IMR-90 (cell line): Measurements from ENCODE around the gene ZC2HC1B. TPM values are rescaled to one million over a fixed set of nuclear protein-coding genes. Genes with fewer than 3 reads are reported as not detected.

Experiments
- ATAC-seq: fragments of 200-7000 bp; cut with Tn5 transposase; 2 replicates; pipeline ENCODE4 v1.9.1; 2020; ENCODE audit warnings: low read depth, mild to moderate bottlenecking, moderate library complexity
- BruUV-seq: library from RNA; stranded (reverse); fragments of 400-500 nt; replicated peaks from 2 replicates; lab custom pipeline; 2021; lab: Mats Ljungman, UMichigan
- CTCF ChIA-PET: fragments of 300-600 bp; formaldehyde crosslinking; extraction: SDS; loops from one replicate; lab custom pipeline; 2021; ENCODE audit warnings: antibody characterized with exemption; lab: Yijun Ruan, JAX
- POLR2A ChIA-PET: fragments of 300-600 bp; sonication (Branson Sonifier 250); formaldehyde crosslinking; loops from one replicate; lab custom pipeline; 2022; ENCODE audit warnings: antibody characterized with exemption; ENCODE audit not compliant: unreplicated experiment; lab: Charles Lee
- DNase-seq: peaks from one replicate; pipeline ENCODE4 v3.0.0; 2013
- H2AFZ ChIP-seq: replicated peaks from 2 replicates; pipeline ENCODE3; 2013; ENCODE audit warnings: low read length, mild to moderate bottlenecking; ENCODE audit not compliant: poor library complexity
- H2AK5ac ChIP-seq: 2 replicates; pipeline ENCODE4 v1.6.1; 2013; ENCODE audit warnings: low read depth, low read length, inconsistent platforms
- H2AK9ac ChIP-seq: replicated peaks from 2 replicates; pipeline ENCODE3; 2013; ENCODE audit warnings: mild to moderate bottlenecking, low read depth, low read length, moderate library complexity; ENCODE audit not compliant: poor library complexity
- H2BK120ac ChIP-seq: 2 replicates; pipeline ENCODE4 v1.6.1; 2013; ENCODE audit warnings: low read depth, low read length, inconsistent platforms
- H2BK15ac ChIP-seq: 3 replicates; pipeline ENCODE4 v1.6.1; 2013; ENCODE audit warnings: low read depth, low read length, inconsistent platforms
- H2BK20ac ChIP-seq: 2 replicates; pipeline ENCODE4 v1.6.1; 2013; ENCODE audit warnings: low read depth, mild to moderate bottlenecking, inconsistent platforms, low read length, moderate library complexity
- H2BK5ac ChIP-seq: 2 replicates; pipeline ENCODE4 v1.6.1; 2013; ENCODE audit warnings: mild to moderate bottlenecking, low read depth, low read length, inconsistent platforms; ENCODE audit not compliant: poor library complexity, severe bottlenecking
- H3K14ac ChIP-seq: replicated peaks from 2 replicates; pipeline ENCODE4 v1.6.1; 2013; ENCODE audit warnings: low read depth, low read length, inconsistent platforms
- H3K18ac ChIP-seq: 2 replicates; pipeline ENCODE4 v1.6.1; 2013; ENCODE audit warnings: low read depth, low read length, control low read depth
- H3K23ac ChIP-seq: 2 replicates; pipeline ENCODE4 v1.6.1; 2013; ENCODE audit warnings: low read depth, low read length, inconsistent platforms
- H3K27ac ChIP-seq: 2 replicates; pipeline ENCODE4 v1.5.1; 2013; ENCODE audit warnings: mild to moderate bottlenecking, control low read depth, low read length; ENCODE audit not compliant: insufficient read depth
- H3K27me3 ChIP-seq: 2 replicates; pipeline ENCODE4 v1.6.1; 2013; ENCODE audit warnings: low read length; ENCODE audit not compliant: control insufficient read depth, insufficient read depth
- H3K36me3 ChIP-seq: 2 replicates; pipeline ENCODE4 v1.6.1; 2013; ENCODE audit warnings: low read length, mixed read lengths; ENCODE audit not compliant: control insufficient read depth, insufficient read depth
- H3K4ac ChIP-seq: 2 replicates; pipeline ENCODE4 v1.6.1; 2013; ENCODE audit warnings: low read depth, low read length, inconsistent platforms
- H3K4me1 ChIP-seq: 2 replicates; pipeline ENCODE4 v1.6.1; 2013; ENCODE audit warnings: low read length, mixed read lengths; ENCODE audit not compliant: control insufficient read depth, insufficient read depth
- H3K4me2 ChIP-seq: 2 replicates; pipeline ENCODE4 v1.6.1; 2013; ENCODE audit warnings: low read depth, mild to moderate bottlenecking, control low read depth, low read length, moderate library complexity
- H3K4me3 ChIP-seq: 2 replicates; pipeline ENCODE4 v1.5.1; 2013; ENCODE audit warnings: low read depth, mild to moderate bottlenecking, control low read depth, low read length, moderate library complexity; ENCODE audit not compliant: insufficient read depth
- H3K56ac ChIP-seq: 2 replicates; pipeline ENCODE4 v1.6.1; 2013; ENCODE audit warnings: low read length, inconsistent platforms; ENCODE audit not compliant: insufficient read depth; ENCODE audit errors: extremely low read depth
- H3K79me1 ChIP-seq, 2 experiments: 2 replicates each; pipeline ENCODE4 v1.6.1; 2013; ENCODE audit warnings: low read length in 2 of 2, inconsistent platforms in 1 of 2, low read depth in 1 of 2
- H3K9ac ChIP-seq: 2 replicates; pipeline ENCODE4 v1.6.1; 2013; ENCODE audit warnings: low read depth, low read length, control low read depth
- H3K9me1 ChIP-seq: 2 replicates; pipeline ENCODE4 v1.6.1; 2013; ENCODE audit warnings: low read length, inconsistent platforms; ENCODE audit not compliant: insufficient read depth
- H3K9me3 ChIP-seq: 2 replicates; pipeline ENCODE4 v1.6.1; 2013; ENCODE audit warnings: low read length; ENCODE audit not compliant: control insufficient read depth, insufficient read depth
- H4K20me1 ChIP-seq: 2 replicates; pipeline ENCODE4 v1.6.1; 2013; ENCODE audit warnings: low read length, inconsistent platforms; ENCODE audit not compliant: insufficient read depth
- H4K5ac ChIP-seq: 2 replicates; pipeline ENCODE4 v1.6.1; 2013; ENCODE audit warnings: mild to moderate bottlenecking, low read depth, low read length, control low read depth
- H4K8ac ChIP-seq, 2 experiments: 2 replicates each; pipeline ENCODE4 v1.6.1; 2013; ENCODE audit warnings: low read depth in 2 of 2, low read length in 2 of 2, control low read depth in 1 of 2, inconsistent platforms in 1 of 2
- H4K91ac ChIP-seq: 2 replicates; pipeline ENCODE4 v1.6.1; 2013; ENCODE audit warnings: low read depth, low read length, inconsistent platforms; ENCODE audit not compliant: insufficient read depth
- BHLHE40 ChIP-seq: fragments of 150-350 bp; IDR thresholded peaks from 2 replicates; pipeline ENCODE4 v1.6.1; 2016; ENCODE audit warnings: mild to moderate bottlenecking, low read depth, low read length
- CEBPB ChIP-seq: IDR thresholded peaks from 2 replicates; pipeline ENCODE4 v1.6.1; 2012; ENCODE audit warnings: low read depth, low read length, improper control_type of control experiment
- CHD1 ChIP-seq: IDR thresholded peaks from 2 replicates; pipeline ENCODE4 v1.6.1; 2012; ENCODE audit warnings: low read depth, low read length, improper control_type of control experiment
- MAZ ChIP-seq: IDR thresholded peaks from 2 replicates; pipeline ENCODE4 v1.6.1; 2012; ENCODE audit warnings: low read depth, mild to moderate bottlenecking, low read length, improper control_type of control experiment, moderate library complexity, borderline replicate concordance
- POLR2A ChIP-seq: IDR thresholded peaks from 2 replicates; pipeline ENCODE4 v1.6.1; 2012; ENCODE audit warnings: mild to moderate bottlenecking, low read depth, low read length
- RAD21 ChIP-seq: IDR thresholded peaks from 2 replicates; pipeline ENCODE4 v1.6.1; 2012; ENCODE audit warnings: low read length, improper control_type of control experiment
- RCOR1 ChIP-seq: IDR thresholded peaks from 2 replicates; pipeline ENCODE4 v1.6.1; 2012; ENCODE audit warnings: mild to moderate bottlenecking, low read length, improper control_type of control experiment; ENCODE audit not compliant: insufficient replicate concordance
- RFX5 ChIP-seq: IDR thresholded peaks from 2 replicates; pipeline ENCODE4 v1.8.0; 2012; ENCODE audit warnings: low read depth, mild to moderate bottlenecking, low read length, moderate library complexity
- SMC3 ChIP-seq: fragments of 150-350 bp; IDR thresholded peaks from 2 replicates; pipeline ENCODE4 v1.6.1; 2016; ENCODE audit warnings: low read depth, mild to moderate bottlenecking, antibody characterized with exemption, low read length, moderate library complexity
- WGBS, 2 experiments: methylation state at CpG; one replicate each; pipeline versions ENCODE4 v1.1.5 to v1.1.7; 2013; ENCODE audit warnings: missing lambda C conversion rate in 2 of 2; ENCODE audit not compliant: insufficient read length in 1 of 2; ENCODE audit errors: extremely low coverage in 2 of 2; 5-methylcytosine and 5-hydroxymethylcytosine counted together
- dilution Hi-C: fragments of 300-500 bp; cut with HindIII; formaldehyde crosslinking; loops from one replicate; pipeline ENCODE4 v1.14.3; 2018; ENCODE audit warnings: low sequenced_read_pairs; ENCODE audit not compliant: unreplicated experiment
- in situ Hi-C: fragments of 300-500 bp; cut with MboI; formaldehyde crosslinking; loops from 3 replicates; pipeline ENCODE4 v1.14.3; 2019; ENCODE audit warnings: low sequenced_read_pairs, inconsistent platforms, mixed read lengths
- intact Hi-C: fragments of 100-400 bp; cut with micrococcal nuclease; formaldehyde crosslinking; loops from 2 replicates; pipeline ENCODE4 v1.10.0; 2022
- polyA plus RNA-seq, 3 experiments: library from polyadenylated mRNA; depleted of rRNA; stranded (reverse); fragments of >200 nt; gene quantifications; 2 replicates each; pipeline ENCODE4 v1.2.3, GENCODE V29; 2012; ENCODE audit warnings: low replicate concordance in 1 of 3
- total RNA-seq: library from RNA; depleted of rRNA; stranded (reverse); fragments of >200 nt; gene quantifications from 2 replicates; pipeline ENCODE4 v1.2.3, GENCODE V29; 2012
- TF ChIP-seq, protein P1 (sequence below): fragments of 150-350 bp; IDR thresholded peaks from 2 replicates; pipeline ENCODE4 v1.6.1; 2017; ENCODE audit warnings: mild to moderate bottlenecking, antibody characterized with exemption, low read length, low read depth

The ZC2HC1B gene
- total and polyA plus RNA-seq, 2 of the 4 experiments (the other 2 are of a cell fraction), result not detected

DNA sequence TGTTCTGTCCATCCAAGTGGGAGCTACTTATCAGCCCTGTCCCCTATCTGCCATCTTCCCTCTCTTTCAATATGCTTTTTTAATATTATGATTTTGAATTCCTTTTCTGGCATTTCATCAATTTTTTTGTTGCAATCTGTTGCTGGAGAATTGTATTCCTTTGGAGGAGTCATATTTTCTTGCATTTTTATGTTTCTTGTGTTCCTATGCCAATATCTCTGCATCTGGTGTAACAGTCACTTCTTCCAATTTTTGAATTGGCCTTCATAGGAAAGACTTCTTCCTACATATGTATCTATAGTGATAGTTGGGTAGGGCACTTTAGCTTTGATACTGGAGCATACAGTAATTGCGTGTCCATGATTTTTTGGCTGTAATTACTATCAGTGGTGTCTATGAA, 70.1 kb downstream of the ZC2HC1B start:
- Histone ChIP-seq H3K14ac (no peak overlapping the region), H3K36me3 (no peaks in the 10 kb centered on the region), H4K91ac (no peak overlapping the region), H2BK20ac (no peak overlapping the region), H3K4me1 (no peaks in the 10 kb centered on the region), H3K4me2 (no peak overlapping the region), H2BK5ac (no peak overlapping the region), H3K27ac (no peak overlapping the region), H2AK9ac (no peak overlapping the region), H3K18ac (no peak overlapping the region), H3K27me3 (peaks cover 4% of the 10 kb centered on the region), H3K4ac (no peak overlapping the region), H3K4me3 (no peak overlapping the region), H3K79me1 (no peaks in the 10 kb centered on the region), H4K8ac (no peak overlapping the region), H3K56ac (no peak overlapping the region), H3K9me1 (no peaks in the 10 kb centered on the region), H4K20me1 (no peaks in the 10 kb centered on the region), H2AK5ac (no peak overlapping the region), H2AFZ (no peak overlapping the region), H2BK120ac (no peak overlapping the region), H3K23ac (no peak overlapping the region), H3K9me3 (no peaks in the 10 kb centered on the region), H2BK15ac (no peak overlapping the region), H3K9ac (no peak overlapping the region), H4K5ac (no peak overlapping the region)
- in situ Hi-C loops, result no loop called here
- POLR2A ChIA-PET, result no interaction called here
- BruUV-seq, result no TSS peak
- 83% methylated on average over 1 of the region's 1 CpG; no CpG with 5 or more reads in 1 of the 2 experiments for WGBS, 2 experiments
- dilution Hi-C loops, result no loop called here
- ATAC-seq (no peak), DNase-seq (no peak)
- CTCF ChIA-PET, result no interaction called here
- TF ChIP-seq POLR2A, result no peak
- no peak for TF ChIP-seq RCOR1
- TF ChIP-seq MAZ, result no peak
- TF ChIP-seq SMC3, result no peak
- TF ChIP-seq CEBPB, result no peak
- TF ChIP-seq RFX5, result no peak
- no peak for TF ChIP-seq RAD21
- TF ChIP-seq CHD1, result no peak
- no peak for TF ChIP-seq BHLHE40
- TF ChIP-seq, protein P1, sequence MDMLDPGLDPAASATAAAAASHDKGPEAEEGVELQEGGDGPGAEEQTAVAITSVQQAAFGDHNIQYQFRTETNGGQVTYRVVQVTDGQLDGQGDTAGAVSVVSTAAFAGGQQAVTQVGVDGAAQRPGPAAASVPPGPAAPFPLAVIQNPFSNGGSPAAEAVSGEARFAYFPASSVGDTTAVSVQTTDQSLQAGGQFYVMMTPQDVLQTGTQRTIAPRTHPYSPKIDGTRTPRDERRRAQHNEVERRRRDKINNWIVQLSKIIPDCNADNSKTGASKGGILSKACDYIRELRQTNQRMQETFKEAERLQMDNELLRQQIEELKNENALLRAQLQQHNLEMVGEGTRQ, result no peak
- intact Hi-C loops, result no loop called here
